ENCODE results near the gene YLPM1. TPM values are rescaled to one million over a fixed set of nuclear protein-coding genes. Genes with fewer than 3 reads are reported as not detected.
"Not testable (repeated sequence)": the region's sequence is repeated elsewhere in the genome, so short reads cannot be mapped to it uniquely, and the experiment has no call there.

Gene YLPM1
- total and polyA plus RNA-seq, 4 donors = 59.7 to 99.2 (median 90.4) TPM

DNA sequence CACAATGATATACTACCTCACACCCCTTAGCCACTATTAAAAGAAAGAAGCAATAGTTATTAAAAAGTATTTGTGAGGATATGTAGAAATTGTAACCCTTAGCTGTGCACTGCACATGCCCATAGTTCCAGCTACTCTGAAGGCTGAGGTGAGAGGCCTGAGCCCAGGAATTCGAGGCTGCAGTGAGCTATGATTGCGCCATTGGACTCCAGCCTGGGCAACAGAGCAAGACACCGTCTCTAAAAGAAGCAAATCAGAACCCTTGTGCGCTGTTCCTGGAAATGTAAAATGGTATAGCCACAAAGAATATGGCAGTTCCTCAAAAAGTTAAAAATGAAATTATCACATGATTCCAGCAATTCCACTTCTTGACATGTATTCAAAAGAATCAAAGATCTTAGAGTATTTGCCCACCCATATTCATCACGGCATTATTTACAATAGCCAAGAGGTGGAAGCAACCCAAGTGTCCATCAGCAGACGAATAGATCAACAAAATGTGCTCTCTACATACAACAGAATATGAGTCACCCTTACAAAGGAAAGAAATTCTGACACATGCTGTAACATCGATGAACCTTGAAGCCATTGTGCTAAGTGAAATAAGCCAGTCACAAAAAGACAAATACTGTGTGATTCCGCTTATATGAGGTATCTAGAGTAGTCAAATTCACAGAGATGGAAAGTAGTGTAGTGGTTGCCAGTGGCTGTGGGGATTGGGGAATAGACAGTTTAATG is 23.7 kb upstream of the YLPM1 start:
- no peak overlapping the region for H3K27ac ChIP-seq (ENCODE audit: low read depth, low read length)
- H3K4me1 ChIP-seq (ENCODE audit: control insufficient read depth, insufficient read depth, low read length) = no peaks in the 10 kb centered on the region
- peaks cover 17% of the 10 kb centered on the region for H3K36me3 ChIP-seq (ENCODE audit: control insufficient read depth, insufficient read depth, low read length)
- WGBS (ENCODE audit: insufficient coverage) = 97% methylated on average over 5 of the region's 8 CpGs
- DNase-seq (ENCODE audit: low read depth in 4 of 6, low spot score in 6 of 6) = no peak
- H3K27me3 ChIP-seq (ENCODE audit: control insufficient read depth, insufficient read depth, low read length) = no peaks in the 10 kb centered on the region
- no peak overlapping the region for H3K4me3 ChIP-seq (ENCODE audit: low read depth, low read length)
- H3K9me3 ChIP-seq (ENCODE audit: control insufficient read depth, insufficient read depth, low read length) = no peaks in the 10 kb centered on the region

- no peaks in the 10 kb centered on the region for H3K9me3 ChIP-seq (ENCODE audit: control insufficient read depth, insufficient read depth, low read length)
- no peak overlapping the region for H3K4me3 ChIP-seq (ENCODE audit: low read depth, low read length)
- no peak overlapping the region for H3K27ac ChIP-seq (ENCODE audit: low read depth, low read length)
- H3K36me3 ChIP-seq (ENCODE audit: control insufficient read depth, insufficient read depth, low read length) = no peaks in the 10 kb centered on the region
- no peak for DNase-seq (ENCODE audit: low read depth in 4 of 6, low spot score in 6 of 6)
- H3K4me1 ChIP-seq (ENCODE audit: control insufficient read depth, insufficient read depth, low read length) = no peaks in the 10 kb centered on the region
- WGBS (ENCODE audit: insufficient coverage) = 80% methylated on average over 1 of the region's 2 CpGs
- H3K27me3 ChIP-seq (ENCODE audit: control insufficient read depth, insufficient read depth, low read length) = no peaks in the 10 kb centered on the region
Observed at GRCh38 chr14:74747237-74747636, 15.9 kb upstream of the YLPM1 start.

DNA sequence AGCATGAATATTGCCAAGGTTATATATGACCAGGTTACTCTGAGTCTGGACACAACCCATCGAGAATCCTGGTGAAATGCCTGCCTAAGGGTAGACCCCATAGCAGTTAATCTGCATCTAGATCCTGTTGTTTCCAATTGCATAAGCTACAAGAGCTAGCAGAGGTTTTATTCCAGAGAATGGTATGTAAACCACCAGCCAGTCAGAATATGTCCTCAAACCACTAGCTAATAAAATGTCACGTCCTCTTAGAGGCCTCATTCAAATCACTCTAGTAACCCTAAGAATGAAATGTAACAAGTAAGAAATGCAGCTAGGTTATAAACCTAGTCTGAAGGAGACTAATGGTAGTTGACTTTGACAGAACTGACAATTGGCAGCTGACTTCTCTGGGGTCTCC is 9.0 kb upstream of the YLPM1 start:
- H3K27ac ChIP-seq (ENCODE audit: low read depth, low read length) = no peak overlapping the region
- no peak for DNase-seq (ENCODE audit: low read depth in 4 of 6, low spot score in 6 of 6)
- H3K9me3 ChIP-seq (ENCODE audit: control insufficient read depth, insufficient read depth, low read length) = peaks cover 5% of the 10 kb centered on the region
- H3K36me3 ChIP-seq (ENCODE audit: control insufficient read depth, insufficient read depth, low read length) = no peaks in the 10 kb centered on the region
- no peaks in the 10 kb centered on the region for H3K4me1 ChIP-seq (ENCODE audit: control insufficient read depth, insufficient read depth, low read length)
- no peak overlapping the region for H3K4me3 ChIP-seq (ENCODE audit: low read depth, low read length)
- WGBS (ENCODE audit: insufficient coverage) = no CpG with 5 or more reads among the region's 2 CpGs
- peaks cover 3% of the 10 kb centered on the region for H3K27me3 ChIP-seq (ENCODE audit: control insufficient read depth, insufficient read depth, low read length)

GRCh38 chr14:74754899-74755298 is 8.2 kb upstream of the YLPM1 start:
- Histone ChIP-seq H3K36me3 (ENCODE audit: control insufficient read depth, insufficient read depth, low read length) (no peaks in the 10 kb centered on the region), H3K9me3 (ENCODE audit: control insufficient read depth, insufficient read depth, low read length) (peaks cover 5% of the 10 kb centered on the region), H3K27me3 (ENCODE audit: control insufficient read depth, insufficient read depth, low read length) (peaks cover 3% of the 10 kb centered on the region), H3K27ac (ENCODE audit: low read depth, low read length) (no peak overlapping the region), H3K4me1 (ENCODE audit: control insufficient read depth, insufficient read depth, low read length) (no peaks in the 10 kb centered on the region), H3K4me3 (ENCODE audit: low read depth, low read length) (no peak overlapping the region)
- no peak for DNase-seq (ENCODE audit: low read depth in 4 of 6, low spot score in 6 of 6)
- WGBS (ENCODE audit: insufficient coverage) = 93% methylated on average over 7 of the region's 7 CpGs

DNA sequence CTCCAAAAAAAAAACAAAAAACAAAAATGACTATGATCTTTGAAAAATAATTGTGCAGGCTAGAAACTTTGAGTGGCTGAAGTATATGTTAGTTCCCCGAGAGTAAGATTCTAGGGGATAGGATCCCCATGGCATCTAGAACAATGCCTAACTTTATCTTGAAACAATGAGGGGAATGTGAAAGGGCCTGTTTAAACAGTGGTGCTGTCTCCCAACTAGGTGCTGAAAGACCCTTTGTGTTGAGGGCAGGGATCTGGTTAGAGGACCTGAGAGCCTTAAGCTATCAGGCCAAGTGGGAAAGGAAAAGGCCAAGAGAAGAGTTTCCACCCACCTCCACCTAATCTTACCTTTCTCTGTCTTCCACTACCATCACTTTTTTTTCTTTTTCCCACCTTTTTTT is 6.8 kb upstream of the YLPM1 start:
- H3K27ac ChIP-seq (ENCODE audit: low read depth, low read length) = no peak overlapping the region
- peaks cover 3% of the 10 kb centered on the region for H3K27me3 ChIP-seq (ENCODE audit: control insufficient read depth, insufficient read depth, low read length)
- H3K36me3 ChIP-seq (ENCODE audit: control insufficient read depth, insufficient read depth, low read length) = no peaks in the 10 kb centered on the region
- DNase-seq (ENCODE audit: low read depth in 4 of 6, low spot score in 6 of 6) = no peak
- H3K4me3 ChIP-seq (ENCODE audit: low read depth, low read length) = no peak overlapping the region
- no peaks in the 10 kb centered on the region for H3K4me1 ChIP-seq (ENCODE audit: control insufficient read depth, insufficient read depth, low read length)
- 80% methylated on average over 1 of the region's 1 CpG for WGBS (ENCODE audit: insufficient coverage)
- peaks cover 5% of the 10 kb centered on the region for H3K9me3 ChIP-seq (ENCODE audit: control insufficient read depth, insufficient read depth, low read length)

- WGBS (ENCODE audit: insufficient coverage) = no CpG with 5 or more reads among the region's 5 CpGs
- not testable (repeated sequence) for DNase-seq (ENCODE audit: low read depth in 4 of 6, low spot score in 6 of 6); H3K4me3 ChIP-seq (ENCODE audit: low read depth, low read length); H3K36me3 ChIP-seq (ENCODE audit: control insufficient read depth, insufficient read depth, low read length); H3K27ac ChIP-seq (ENCODE audit: low read depth, low read length); H3K4me1 ChIP-seq (ENCODE audit: control insufficient read depth, insufficient read depth, low read length); H3K27me3 ChIP-seq (ENCODE audit: control insufficient read depth, insufficient read depth, low read length); H3K9me3 ChIP-seq (ENCODE audit: control insufficient read depth, insufficient read depth, low read length)
Observed at GRCh38 chr14:74758505-74758904, 4.6 kb upstream of the YLPM1 start.

GRCh38 chr14:74763803-74764531 is 851 bp downstream of the YLPM1 start:
- Histone ChIP-seq H3K4me3 (ENCODE audit: low read depth, low read length) (peak overlapping the region; percentile 90), H3K4me1 (ENCODE audit: control insufficient read depth, insufficient read depth, low read length) (no peaks in the 10 kb centered on the region), H3K9me3 (ENCODE audit: control insufficient read depth, insufficient read depth, low read length) (no peaks in the 10 kb centered on the region), H3K27me3 (ENCODE audit: control insufficient read depth, insufficient read depth, low read length) (no peaks in the 10 kb centered on the region), H3K27ac (ENCODE audit: low read depth, low read length) (peak overlapping the region; percentile 92), H3K36me3 (ENCODE audit: control insufficient read depth, insufficient read depth, low read length) (no peaks in the 10 kb centered on the region)
- WGBS (ENCODE audit: insufficient coverage) = 0% methylated on average over 16 of the region's 19 CpGs
- DNase-seq (ENCODE audit: low read depth in 4 of 6, low spot score in 6 of 6) = peak in 2 of 6 donors; percentile 19 to 27

GRCh38 chr14:74765721-74766120 is 2.6 kb downstream of the YLPM1 start:
- Histone ChIP-seq H3K4me3 (ENCODE audit: low read depth, low read length) (peak overlapping the region; percentile 90), H3K36me3 (ENCODE audit: control insufficient read depth, insufficient read depth, low read length) (no peaks in the 10 kb centered on the region), H3K4me1 (ENCODE audit: control insufficient read depth, insufficient read depth, low read length) (no peaks in the 10 kb centered on the region), H3K9me3 (ENCODE audit: control insufficient read depth, insufficient read depth, low read length) (no peaks in the 10 kb centered on the region), H3K27ac (ENCODE audit: low read depth, low read length) (no peak overlapping the region), H3K27me3 (ENCODE audit: control insufficient read depth, insufficient read depth, low read length) (no peaks in the 10 kb centered on the region)
- DNase-seq (ENCODE audit: low read depth in 4 of 6, low spot score in 6 of 6) = peak in 1 of 6 donors; percentile 7

GRCh38 chr14:74771399-74771798 is 8.3 kb downstream of the YLPM1 start:
- DNase-seq (ENCODE audit: low read depth in 4 of 6, low spot score in 6 of 6) = no peak

GRCh38 chr14:74784634-74785033 is 21.5 kb downstream of the YLPM1 start:
- no peak overlapping the region for H3K4me3 ChIP-seq (ENCODE audit: low read depth, low read length)
- DNase-seq (ENCODE audit: low read depth in 4 of 6, low spot score in 6 of 6) = no peak
- peaks cover 38% of the 10 kb centered on the region for H3K36me3 ChIP-seq (ENCODE audit: control insufficient read depth, insufficient read depth, low read length)
- no peaks in the 10 kb centered on the region for H3K27me3 ChIP-seq (ENCODE audit: control insufficient read depth, insufficient read depth, low read length)
- no peaks in the 10 kb centered on the region for H3K9me3 ChIP-seq (ENCODE audit: control insufficient read depth, insufficient read depth, low read length)
- H3K4me1 ChIP-seq (ENCODE audit: control insufficient read depth, insufficient read depth, low read length) = no peaks in the 10 kb centered on the region
- no peak overlapping the region for H3K27ac ChIP-seq (ENCODE audit: low read depth, low read length)

More at GRCh38 chr14:74771399-74771798, 8.3 kb downstream of the YLPM1 start:
- 86% methylated on average over 5 of the region's 5 CpGs for WGBS (ENCODE audit: insufficient coverage)
- Histone ChIP-seq H3K4me3 (ENCODE audit: low read depth, low read length) (no peak overlapping the region), H3K9me3 (ENCODE audit: control insufficient read depth, insufficient read depth, low read length) (no peaks in the 10 kb centered on the region), H3K27me3 (ENCODE audit: control insufficient read depth, insufficient read depth, low read length) (no peaks in the 10 kb centered on the region), H3K36me3 (ENCODE audit: control insufficient read depth, insufficient read depth, low read length) (peaks cover 8% of the 10 kb centered on the region), H3K4me1 (ENCODE audit: control insufficient read depth, insufficient read depth, low read length) (no peaks in the 10 kb centered on the region), H3K27ac (ENCODE audit: low read depth, low read length) (no peak overlapping the region)
